ENCODE data around the gene AGAP1.

AGAP1 gene

GRCh38 chr2:236102971-236103370 lies 609.1 kb downstream of the AGAP1 start:
- DNase-seq (ENCODE audit: low spot score): no peak

DNA sequence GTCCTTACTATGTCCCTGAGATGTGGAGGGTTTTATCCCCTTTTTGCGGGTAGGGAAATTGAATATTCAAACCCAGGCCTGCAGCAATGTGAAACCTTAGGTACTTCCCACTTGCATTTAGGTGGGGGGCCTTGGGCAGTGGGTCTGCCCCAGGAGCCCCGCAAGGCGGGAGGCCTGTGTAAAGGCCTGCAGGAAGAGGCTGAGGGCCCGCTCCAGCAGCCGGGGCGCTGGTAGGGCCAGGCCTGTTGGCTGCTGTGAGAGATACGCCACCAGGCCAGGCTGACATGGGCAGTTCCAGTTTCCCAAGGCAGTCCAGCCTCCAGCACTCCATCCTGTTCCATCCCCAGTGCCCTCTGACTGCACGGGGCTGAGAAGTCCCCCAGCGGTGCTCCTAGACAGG lies 610.1 kb downstream of the AGAP1 start:
- DNase-seq (ENCODE audit: low spot score): no peak

- DNase-seq (ENCODE audit: low spot score): no peak
Measured at GRCh38 chr2:236105955-236106607, 612.2 kb downstream of the AGAP1 start.

GRCh38 chr2:236106761-236107160 lies 612.9 kb downstream of the AGAP1 start:
- no peak for DNase-seq (ENCODE audit: low spot score)

GRCh38 chr2:236107536-236107935 lies 613.7 kb downstream of the AGAP1 start:
- DNase-seq (ENCODE audit: low spot score): no peak

DNA sequence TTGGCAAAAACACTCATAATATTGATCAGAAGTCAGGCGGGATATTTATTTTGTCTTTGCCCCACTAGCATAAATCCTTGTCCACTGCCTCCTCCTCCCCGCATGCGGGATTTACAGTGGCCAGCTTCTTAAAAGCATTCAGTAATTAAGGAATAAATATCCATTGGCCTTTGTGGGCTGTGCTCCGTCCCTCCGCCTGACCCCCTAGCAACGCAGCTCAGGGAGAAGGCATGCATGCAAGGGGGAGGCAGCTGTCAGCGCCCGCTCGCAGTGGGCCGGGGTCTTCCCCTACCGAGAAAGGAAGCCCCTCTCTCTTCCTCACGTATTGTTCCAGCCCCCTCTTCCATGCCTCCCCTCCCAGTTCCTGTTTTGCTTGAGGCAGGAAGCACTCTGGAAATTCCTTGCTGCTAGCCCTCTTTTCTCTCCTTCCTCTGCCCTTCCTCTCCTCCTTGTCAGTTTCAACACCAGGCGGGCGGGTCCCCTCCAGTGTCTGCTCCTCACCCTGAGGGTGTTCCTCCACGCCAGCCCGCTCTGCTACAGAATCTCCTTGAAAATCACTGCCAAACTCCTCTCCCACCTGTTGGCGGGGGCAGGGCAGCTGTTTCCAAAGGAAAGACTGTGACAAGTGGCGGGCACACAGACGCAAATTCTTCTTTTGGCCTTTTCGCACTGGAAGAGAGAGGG lies 614.2 kb downstream of the AGAP1 start:
- DNase-seq (ENCODE audit: low spot score): no peak

DNA sequence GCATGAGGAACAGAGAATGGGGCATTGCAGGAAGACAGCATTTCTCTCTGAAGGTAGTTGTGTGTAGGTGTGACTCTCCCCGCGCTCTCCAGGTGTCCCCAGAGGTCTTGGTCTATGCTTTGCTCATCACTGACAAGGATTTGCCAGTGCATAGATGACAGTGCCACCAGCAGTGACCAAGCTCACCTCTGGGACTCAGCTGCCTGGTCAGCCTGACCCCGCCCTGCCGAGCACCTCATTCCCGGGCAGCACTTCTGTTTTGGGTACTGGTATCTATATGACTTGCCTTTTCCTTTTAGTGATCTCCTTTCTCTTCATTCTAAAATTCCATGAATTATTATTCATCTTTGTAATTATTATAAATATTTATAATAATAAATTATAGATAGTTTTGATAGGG lies 615.2 kb downstream of the AGAP1 start:
- DNase-seq (ENCODE audit: low spot score): no peak

DNA sequence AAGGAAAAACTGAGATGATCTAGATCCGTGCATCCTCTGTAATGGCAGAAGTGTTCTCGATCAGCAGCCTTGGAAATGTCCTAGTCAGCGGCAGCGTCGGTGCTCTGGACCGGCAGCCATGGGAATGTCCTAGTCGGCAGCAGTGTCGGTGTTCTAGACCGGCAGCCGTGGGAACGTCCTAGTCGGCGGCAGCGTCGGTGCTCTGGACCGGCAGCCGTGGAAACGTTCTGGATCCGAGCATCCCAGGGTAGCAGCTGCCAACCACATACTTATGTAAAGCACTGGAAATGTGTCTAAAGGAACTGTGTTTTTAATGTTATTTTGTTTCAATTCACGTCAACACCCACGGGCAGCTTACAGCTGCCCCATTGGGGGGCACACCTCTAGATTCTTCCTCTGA lies 615.6 kb downstream of the AGAP1 start:
- no peak for DNase-seq (ENCODE audit: low spot score)

DNA sequence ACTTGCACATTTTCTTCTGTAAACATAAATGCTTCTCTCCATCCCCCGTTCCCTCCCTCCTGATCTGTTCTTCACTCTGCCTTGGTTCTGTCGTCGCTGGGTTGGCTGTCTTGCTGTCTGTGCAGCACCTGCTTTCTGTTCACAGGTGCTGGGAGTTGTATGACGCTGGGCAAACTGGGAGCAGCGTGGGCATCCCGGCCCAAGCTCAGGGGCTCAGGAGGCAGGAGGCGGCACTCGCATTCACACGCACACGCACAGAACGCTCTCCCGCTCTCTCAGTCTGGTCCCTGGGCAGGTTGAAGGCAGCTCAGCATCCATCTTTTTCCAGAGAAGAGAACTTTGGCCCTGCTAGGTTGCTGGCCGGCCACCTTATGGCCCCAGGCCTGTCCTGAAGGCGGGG lies 618.6 kb downstream of the AGAP1 start:
- no peak for DNase-seq (ENCODE audit: low spot score)

DNA sequence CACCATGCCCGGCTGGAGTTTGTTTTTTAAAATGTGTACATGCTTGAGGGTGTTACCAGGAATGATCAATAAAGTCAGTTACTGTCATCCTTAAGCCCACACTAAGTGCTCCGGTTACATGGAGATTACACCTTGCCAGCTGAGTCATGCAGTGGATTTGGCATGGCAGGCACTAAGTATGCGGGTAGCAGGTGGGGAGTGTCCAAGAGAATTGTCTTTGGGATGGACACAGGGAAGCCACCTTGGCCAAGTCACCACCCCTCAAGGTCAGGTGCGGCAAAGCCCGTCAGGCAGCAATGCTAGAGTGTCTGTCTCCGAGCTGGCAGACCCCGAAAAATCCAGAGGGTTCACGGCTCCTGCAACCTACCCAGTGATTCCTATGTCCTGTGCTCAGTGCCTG lies 619.6 kb downstream of the AGAP1 start:
- DNase-seq (ENCODE audit: low spot score): no peak

DNA sequence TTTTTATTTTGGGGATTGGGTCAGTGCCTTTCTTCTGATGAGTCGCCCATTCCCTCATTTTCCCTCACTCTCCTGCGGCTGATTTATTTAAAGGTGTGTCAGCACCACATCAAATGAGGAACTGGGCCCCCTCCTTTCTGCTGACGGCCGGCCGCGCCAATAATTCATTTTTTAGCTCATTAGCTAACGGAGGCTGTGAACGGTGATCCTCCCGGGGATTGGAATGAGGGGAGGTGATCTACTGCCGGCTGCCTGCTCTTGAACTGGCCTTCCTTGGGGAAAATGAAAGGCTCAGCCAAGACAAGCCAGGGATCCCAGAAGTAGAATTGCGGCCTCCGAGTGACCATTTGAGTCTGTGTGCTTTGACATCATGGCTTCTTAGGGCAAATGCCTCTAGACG lies 620.1 kb downstream of the AGAP1 start:
- DNase-seq (ENCODE audit: low spot score): no peak

DNA sequence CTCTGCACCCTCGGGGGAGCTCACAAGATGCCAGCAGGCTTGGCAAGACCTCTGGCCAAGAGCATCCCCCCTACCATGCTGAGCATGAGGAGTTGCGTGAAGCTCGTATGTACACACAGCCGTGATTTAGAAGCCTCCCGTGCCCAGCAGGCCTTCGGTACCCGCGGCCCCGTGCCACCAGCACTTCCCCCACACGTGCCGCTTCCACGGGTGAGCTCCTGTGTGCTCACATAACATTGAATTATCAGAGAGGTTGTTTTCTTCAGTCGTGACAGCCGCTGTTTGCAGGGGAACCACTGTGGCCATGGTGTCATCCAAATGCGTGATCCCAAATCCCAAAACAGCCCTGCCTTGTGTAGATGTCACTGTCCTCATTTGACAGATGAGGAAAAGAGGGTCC lies 621.1 kb downstream of the AGAP1 start:
- DNase-seq (ENCODE audit: low spot score): no peak

DNA sequence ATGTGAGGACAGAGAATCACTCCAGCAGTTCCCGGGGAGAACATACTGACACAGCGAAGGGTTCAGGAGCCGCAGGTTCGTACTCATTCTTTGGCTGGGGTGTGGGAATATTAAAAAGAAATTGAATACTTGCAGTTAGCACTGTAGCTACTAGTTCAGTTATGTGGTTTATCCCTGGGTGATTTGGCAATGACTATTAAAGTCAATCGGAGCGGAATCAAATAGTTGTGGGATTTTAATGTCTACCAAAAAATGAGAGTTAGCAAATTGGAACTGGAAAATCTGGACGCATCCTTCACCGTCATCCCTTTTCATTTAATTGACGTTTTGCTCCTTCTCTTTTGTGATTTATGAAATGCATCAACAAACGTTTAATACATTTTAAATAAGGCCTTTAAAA lies 623.6 kb downstream of the AGAP1 start:
- no peak for DNase-seq (ENCODE audit: low spot score)

DNA sequence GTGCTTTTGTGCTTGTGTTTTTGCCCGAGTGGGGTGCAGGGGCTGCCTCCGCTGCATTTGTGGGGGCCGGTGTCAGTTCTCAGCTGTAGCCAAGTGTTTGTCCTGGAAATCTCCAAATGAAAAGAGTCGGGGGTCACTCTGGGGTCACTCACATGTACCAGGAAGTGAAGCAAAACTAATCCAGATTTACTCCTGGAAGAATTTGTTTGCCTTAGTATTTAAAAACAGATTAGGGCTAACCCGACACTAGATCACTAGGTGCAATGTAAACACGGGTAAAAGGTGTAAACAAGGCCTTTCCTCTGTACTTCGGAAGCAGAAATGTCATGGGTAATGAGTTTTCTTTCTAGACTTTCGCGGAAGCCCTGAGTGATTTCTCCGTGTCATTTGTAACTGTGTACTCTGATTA lies 624.0 kb downstream of the AGAP1 start:
- no peak for DNase-seq (ENCODE audit: low spot score)

DNA sequence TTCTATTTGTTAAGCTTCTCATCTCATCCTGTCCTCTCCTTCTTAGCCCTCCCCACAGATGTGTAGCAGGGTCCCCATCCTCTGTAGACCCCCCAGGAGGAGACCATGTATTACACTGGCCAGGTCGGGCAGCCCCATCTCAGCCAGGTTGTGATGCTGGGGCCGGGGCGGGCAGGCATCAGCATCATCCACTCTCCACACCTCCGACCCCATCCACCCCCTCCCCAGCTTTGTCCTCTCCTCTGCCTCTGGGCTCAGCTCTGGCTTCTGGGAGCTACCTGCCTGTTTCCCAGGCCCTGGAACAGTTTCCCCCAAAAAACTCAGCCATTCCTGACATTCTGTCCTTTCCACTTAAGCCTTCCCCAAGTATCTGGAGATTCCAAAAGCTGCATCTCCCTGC lies 625.2 kb downstream of the AGAP1 start:
- no peak for DNase-seq (ENCODE audit: low spot score)

DNA sequence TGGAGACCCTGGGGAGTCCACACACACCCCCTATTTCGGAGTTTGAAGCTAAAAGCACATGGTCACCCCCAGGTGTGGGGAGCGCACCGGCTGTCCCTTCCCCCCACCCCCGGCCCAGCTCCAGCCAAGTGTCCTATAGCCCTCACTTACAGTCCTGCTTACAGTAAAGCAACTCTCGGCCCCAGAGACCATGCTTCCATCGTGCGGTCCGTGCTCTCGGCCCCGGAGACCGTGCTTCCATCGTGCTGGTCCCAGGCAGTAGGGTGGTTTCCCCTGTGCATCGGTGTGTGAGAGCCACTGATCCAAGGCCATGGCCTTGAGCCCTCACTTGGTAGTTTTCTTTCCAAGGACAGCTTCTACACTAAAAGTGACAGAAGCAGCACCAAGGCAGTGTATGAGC lies 625.6 kb downstream of the AGAP1 start:
- DNase-seq (ENCODE audit: low spot score): no peak

- no peak for DNase-seq (ENCODE audit: low spot score)
Measured at GRCh38 chr2:236120141-236120601, 626.3 kb downstream of the AGAP1 start.

GRCh38 chr2:236120829-236121228 lies 627.0 kb downstream of the AGAP1 start:
- no peak for DNase-seq (ENCODE audit: low spot score)

GRCh38 chr2:236121546-236121945 lies 627.7 kb downstream of the AGAP1 start:
- no peak for DNase-seq (ENCODE audit: low spot score)

- DNase-seq (ENCODE audit: low spot score): no peak
Measured at GRCh38 chr2:236122236-236122635, 628.4 kb downstream of the AGAP1 start.

DNA sequence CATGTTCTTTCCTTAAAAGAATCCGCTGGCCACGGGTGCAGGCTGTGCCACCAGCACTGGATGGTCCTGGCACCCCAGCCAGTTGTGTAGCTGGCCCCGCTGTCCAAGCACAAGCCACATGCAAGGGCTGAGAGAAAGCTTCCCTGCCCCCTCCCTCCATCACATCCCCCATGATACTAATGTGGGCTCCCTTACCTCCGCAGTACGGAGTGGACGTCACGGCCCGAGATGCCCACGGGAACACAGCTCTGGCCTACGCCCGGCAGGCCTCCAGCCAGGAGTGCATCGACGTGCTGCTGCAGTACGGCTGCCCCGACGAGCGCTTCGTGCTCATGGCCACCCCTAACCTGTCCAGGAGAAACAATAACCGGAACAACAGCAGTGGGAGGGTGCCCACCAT lies 629.9 kb downstream of the AGAP1 start:
- no peak for DNase-seq (ENCODE audit: low spot score)

DNA sequence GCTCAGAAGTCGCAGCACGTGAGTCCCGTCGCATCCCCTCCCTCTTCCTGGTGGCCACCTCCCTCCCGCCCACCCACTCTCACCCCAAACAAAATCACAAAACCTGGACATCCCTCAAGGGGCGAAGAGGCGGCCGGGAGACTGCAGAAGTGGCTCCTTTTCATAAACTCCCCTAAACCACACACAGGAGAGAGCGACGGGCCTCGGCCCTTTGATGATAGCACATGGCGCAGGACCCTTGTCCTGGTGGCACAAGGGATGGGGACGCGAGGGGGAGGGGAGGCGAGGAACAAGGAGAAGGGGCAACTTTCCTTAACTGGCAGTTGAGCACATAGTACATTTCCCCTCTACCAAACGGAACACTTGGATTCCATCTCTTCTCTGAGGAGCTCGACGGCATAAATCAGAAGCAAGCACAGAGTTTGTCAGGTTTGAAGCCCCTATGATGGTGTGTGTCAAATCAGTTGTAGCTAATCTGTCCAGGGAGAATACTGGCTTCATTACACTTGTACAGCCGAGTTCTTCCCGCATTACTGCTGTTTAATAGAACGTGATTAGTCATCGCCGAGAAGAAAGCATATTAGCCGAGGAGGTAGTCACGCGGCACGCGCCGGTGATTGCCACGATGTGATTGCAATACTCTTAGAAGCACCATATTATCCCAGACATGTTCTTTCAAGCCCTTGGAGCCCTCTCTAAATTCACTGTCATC lies 630.5 kb downstream of the AGAP1 start:
- no peak for DNase-seq (ENCODE audit: low spot score)

DNA sequence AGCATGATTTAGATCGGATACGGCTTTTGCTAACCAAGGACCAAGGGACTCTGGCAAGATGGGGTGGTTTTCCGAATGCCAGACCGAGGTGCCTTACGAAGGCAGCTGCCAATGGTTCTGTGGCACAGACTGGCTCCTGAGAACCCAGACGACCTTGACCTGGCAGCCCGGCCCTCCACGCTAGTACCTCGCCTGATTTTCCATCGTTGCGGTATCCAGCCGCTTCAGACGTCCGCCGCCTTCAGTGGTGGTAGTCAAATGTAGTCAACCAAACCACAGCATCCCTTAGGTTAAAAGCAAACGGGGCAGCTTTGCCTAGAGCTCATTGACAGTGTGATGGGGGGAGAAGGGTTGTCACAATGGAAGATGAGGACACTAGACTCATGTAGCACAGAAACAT lies 631.7 kb downstream of the AGAP1 start:
- DNase-seq (ENCODE audit: low spot score): no peak

Measured in CD4-positive, alpha-beta T cell treated with Interleukin-6 at 100 ng/mL for 8 hours (primary cell).